ENCODE data around the gene TAC4.

GRCh38 chr17:49848019-49848473 is at the start of gene TAC4:
- TF ChIP-seq CTCF (IDR thresholded peaks at IDR 0.05 in 2 of 3, conservative IDR thresholded peaks at IDR 0.05 in 1 of 3; ENCODE audit: insufficient read depth in 2 of 3, low read depth in 1 of 3, low read length in 3 of 3) (no peak), EZH2 (IDR thresholded peaks at IDR 0.05; ENCODE audit: borderline replicate concordance, low read depth, low read length) (no peak), FOXP1 (CRISPR knock-in tag; IDR thresholded peaks at IDR 0.05) (no peak), TFE3 (CRISPR knock-in tag; IDR thresholded peaks at IDR 0.05) (no peak), TCF3 (CRISPR knock-in tag; IDR thresholded peaks at IDR 0.05) (no peak), CHD7 (IDR thresholded peaks at IDR 0.05; ENCODE audit: low read depth, low read length) (no peak), MCM5 (IDR thresholded peaks at IDR 0.05; ENCODE audit: low read depth) (no peak), SRF (CRISPR knock-in tag; IDR thresholded peaks at IDR 0.05) (no peak), ZNF655 (CRISPR knock-in tag; IDR thresholded peaks at IDR 0.05) (no peak), TARDBP (IDR thresholded peaks at IDR 0.05) (no peak), NFE2 (IDR thresholded peaks at IDR 0.05; ENCODE audit: low read depth) (no peak), ZBTB2 (IDR thresholded peaks at IDR 0.05) (no peak), LEF1 (IDR thresholded peaks at IDR 0.05) (no peak)

All from K562 (cell line).